ENCODE data around the gene EIF3K.
"Not testable (repeated sequence)": the region's sequence is repeated elsewhere in the genome, so short reads cannot be mapped to it uniquely, and the experiment has no call there.

Gene EIF3K

DNA sequence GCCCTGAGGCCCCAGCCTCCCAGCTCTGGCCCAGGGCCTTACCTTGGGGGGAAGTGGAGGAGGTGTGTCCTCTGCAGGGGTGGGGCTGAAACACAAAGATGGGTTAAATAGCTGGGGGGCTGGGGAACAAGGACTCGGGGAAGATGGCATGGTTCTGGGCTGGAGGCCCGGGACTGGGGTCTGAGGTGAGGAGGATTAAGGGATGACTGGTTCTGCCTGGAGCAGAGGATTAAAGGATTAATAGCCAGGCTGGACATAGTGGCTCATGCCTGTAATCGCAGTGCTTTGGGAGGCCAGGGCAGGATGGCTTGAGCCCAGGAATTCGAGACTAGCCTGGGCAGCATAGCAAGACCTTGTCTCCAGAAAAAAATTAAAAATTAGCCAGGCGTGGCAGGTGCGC, 12.9 kb upstream of the EIF3K start:
- no peak for TF ChIP-seq ZNF274 (IDR thresholded peaks at IDR 0.05; ENCODE audit: low read depth, low read length)
- no peak overlapping the region for H3K4me3 ChIP-seq (ENCODE audit: low read length)

GRCh38 chr19:38614289-38614688, 4.7 kb upstream of the EIF3K start:
- H3K4me3 ChIP-seq (ENCODE audit: low read length) = no peak overlapping the region
- no peak for TF ChIP-seq ZNF274 (IDR thresholded peaks at IDR 0.05; ENCODE audit: low read depth, low read length)

GRCh38 chr19:38615007-38615581, 3.9 kb upstream of the EIF3K start:
- no peak for TF ChIP-seq ZNF274 (IDR thresholded peaks at IDR 0.05; ENCODE audit: low read depth, low read length)
- no peak overlapping the region for H3K4me3 ChIP-seq (ENCODE audit: low read length)

DNA sequence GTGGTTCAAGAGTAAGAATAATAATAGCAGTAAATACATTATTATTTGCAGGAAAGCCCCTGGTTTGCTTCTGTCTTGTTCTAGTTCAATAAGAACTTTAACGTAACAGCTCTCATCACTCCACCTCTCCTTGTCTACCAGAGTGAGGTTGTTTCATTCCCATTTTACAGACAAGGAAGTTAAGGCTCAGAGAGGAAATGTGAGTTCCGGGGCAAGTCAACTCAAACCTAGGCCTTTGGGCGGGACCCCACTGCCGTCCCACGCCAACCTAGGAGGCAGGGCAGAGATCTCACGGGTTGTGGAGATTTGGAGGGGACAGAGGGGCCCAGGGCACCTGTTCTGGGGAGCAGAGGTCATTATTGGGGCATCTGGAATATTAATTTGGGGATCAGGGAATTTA, 2.7 kb upstream of the EIF3K start:
- TF ChIP-seq ZNF274 (IDR thresholded peaks at IDR 0.05; ENCODE audit: low read depth, low read length) = no peak
- H3K4me3 ChIP-seq (ENCODE audit: low read length) = peak overlapping the region; percentile 71; the same call in 1 of the 2 replicates

DNA sequence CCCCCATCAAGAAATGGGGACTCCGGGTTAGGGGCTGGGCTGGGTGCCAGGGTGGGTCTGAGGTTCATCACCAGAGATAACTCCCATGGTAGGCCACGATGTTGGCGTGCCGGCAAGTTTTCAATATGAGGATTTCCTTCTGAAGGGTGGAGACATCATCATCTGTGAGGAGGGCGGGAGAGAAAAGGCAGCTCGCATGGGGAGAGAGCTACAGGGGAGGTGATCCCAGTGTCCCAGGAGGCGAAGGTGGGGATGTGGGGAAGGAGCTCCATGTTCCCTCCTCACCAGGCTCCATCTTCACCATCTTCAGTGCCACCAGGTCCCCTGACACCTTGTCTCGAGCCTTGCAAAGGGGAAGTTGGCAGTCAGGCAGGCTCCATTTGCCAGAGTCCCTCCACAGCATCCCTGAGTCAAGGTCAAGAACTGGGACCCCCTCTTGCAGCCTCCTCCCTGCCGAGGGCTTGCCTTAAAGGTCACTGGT, 1.7 kb upstream of the EIF3K start:
- peak overlapping the region; percentile 71 for H3K4me3 ChIP-seq (ENCODE audit: low read length)
- TF ChIP-seq ZNF274 (IDR thresholded peaks at IDR 0.05; ENCODE audit: low read depth, low read length) = no peak

DNA sequence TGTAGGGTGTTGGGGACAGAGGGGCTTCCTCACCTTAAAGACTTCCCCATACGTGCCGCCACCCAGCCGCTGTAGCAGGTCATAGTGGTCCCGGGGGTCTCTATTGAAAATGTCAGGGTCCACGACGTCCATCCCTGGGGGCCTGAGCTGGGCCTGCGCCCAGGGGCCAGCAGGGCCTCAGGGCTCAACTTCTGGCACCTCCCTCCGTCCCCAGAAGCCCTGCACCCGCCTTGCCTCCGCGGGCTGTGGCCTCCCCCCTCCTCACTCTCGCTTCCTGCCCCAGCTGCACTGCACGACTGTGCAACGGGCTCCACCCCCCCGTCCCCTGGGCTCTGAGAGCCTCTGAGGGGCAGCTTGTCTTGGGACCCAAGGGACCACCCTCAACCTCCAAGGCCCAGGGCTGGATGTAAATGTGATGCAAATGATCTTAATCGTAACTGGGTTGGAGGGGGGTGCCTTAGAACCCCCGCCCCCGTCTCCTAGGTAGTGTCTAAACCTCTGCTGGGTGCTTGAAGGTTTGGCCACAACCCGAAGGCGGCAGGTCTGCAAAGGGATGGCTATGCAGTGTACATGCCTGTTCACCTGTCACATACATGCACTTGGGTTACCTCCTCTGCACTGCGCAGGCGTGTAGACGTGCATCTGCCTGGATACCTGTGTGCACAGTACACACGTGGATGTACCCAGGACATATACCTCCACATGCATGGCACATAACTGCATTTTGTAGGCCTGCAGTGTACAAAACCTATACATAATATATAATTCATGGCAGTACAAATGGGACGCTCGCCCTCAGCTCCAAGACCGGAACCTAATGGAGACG, 1.0 kb upstream of the EIF3K start, which contains the start of gene MAP4K1:
TSS of gene MAP4K1 (minus strand) at position 190 of the 826 bp plus-strand sequence. CDS start at position 132, 58 bp downstream.
- no peak for TF ChIP-seq ZNF274 (IDR thresholded peaks at IDR 0.05; ENCODE audit: low read depth, low read length)

DNA sequence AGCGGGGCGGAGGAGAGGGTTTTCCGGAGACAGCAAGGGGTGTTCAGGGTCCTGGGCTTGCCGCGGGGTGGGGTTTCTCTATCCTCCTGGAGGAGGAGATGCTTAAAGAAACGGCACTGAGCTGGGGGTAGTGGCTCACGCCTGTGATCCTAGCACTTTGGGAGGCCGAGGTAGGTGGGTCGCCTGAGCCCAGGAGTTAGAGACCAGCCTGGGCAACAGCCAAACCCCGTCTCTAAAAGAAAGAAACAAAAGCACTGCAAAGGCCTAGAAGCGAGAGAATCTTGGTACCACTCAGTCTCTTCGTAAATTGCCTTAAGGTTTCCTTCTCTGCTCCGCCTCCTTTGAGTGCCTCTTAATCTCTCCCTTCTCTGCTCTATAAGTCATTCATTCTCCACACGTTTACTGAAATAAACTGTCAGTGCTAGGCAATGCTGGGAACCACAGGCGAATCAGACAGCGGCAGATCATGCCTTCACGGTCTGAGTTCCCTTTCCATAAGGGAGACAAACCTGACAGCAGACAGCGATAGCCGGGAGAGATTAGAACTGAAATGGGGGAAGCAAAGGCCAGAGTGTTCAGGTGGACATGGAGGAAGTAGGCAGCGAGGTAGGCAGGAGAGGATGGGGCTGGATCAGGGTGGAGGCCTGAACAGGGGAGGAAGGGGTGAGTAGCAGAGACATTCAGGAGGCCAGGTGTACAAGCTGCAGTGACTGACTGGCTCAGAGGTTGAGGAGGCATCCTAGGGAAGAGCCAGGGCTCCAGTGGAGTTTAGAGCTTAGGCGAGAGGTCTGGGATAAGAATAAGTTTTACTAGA, 580 bp downstream of the EIF3K start:
- H3K4me3 ChIP-seq (ENCODE audit: low read length) = peak overlapping the region; percentile 93
- TF ChIP-seq ZNF274 (IDR thresholded peaks at IDR 0.05; ENCODE audit: low read depth, low read length) = no peak

More for the DNA sequence above, 1.0 kb upstream of the EIF3K start, which contains the start of gene MAP4K1:
- H3K4me3 ChIP-seq (ENCODE audit: low read length) = peak within 1 kb of the TSS; percentile 71

GRCh38 chr19:38624822-38625221, 5.8 kb downstream of the EIF3K start:
- no peak overlapping the region for H3K4me3 ChIP-seq (ENCODE audit: low read length)
- TF ChIP-seq ZNF274 (IDR thresholded peaks at IDR 0.05; ENCODE audit: low read depth, low read length) = no peak

- no peak for TF ChIP-seq ZNF274 (IDR thresholded peaks at IDR 0.05; ENCODE audit: low read depth, low read length)
These were observed 7.4 kb downstream of the EIF3K start for GRCh38 chr19:38626401-38626800.

DNA sequence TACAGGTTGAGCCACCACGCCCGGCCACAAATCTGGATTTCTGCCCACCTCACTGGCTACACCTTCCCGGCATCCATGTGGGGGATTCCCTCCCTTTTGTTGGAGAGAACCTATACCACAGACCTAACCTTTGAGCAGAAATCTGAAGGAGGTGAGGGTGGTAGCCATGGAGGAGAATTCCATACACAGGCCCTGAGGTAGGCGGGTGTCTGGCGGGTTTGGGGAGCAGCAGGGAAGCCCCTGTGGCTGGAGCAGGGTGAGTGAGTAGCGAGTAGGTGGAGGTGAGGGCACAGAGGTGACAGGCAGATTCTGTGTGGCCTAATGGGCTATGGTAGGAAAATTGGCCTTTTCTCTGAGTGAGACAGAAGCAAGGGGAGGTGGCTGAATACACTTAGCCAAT, 10.6 kb downstream of the EIF3K start:
- H3K4me3 ChIP-seq (ENCODE audit: low read length) = no peak overlapping the region
- no peak for TF ChIP-seq ZNF274 (IDR thresholded peaks at IDR 0.05; ENCODE audit: low read depth, low read length)

More at GRCh38 chr19:38626401-38626800, 7.4 kb downstream of the EIF3K start:
- H3K4me3 ChIP-seq (ENCODE audit: low read length) = no peak overlapping the region

- H3K4me3 ChIP-seq (ENCODE audit: low read length) = not testable (repeated sequence)
These were observed 12.3 kb downstream of the EIF3K start for GRCh38 chr19:38631301-38631700.

GRCh38 chr19:38631811-38632475, 13.0 kb downstream of the EIF3K start:
- H3K4me3 ChIP-seq (ENCODE audit: low read length) = not testable (repeated sequence)

DNA sequence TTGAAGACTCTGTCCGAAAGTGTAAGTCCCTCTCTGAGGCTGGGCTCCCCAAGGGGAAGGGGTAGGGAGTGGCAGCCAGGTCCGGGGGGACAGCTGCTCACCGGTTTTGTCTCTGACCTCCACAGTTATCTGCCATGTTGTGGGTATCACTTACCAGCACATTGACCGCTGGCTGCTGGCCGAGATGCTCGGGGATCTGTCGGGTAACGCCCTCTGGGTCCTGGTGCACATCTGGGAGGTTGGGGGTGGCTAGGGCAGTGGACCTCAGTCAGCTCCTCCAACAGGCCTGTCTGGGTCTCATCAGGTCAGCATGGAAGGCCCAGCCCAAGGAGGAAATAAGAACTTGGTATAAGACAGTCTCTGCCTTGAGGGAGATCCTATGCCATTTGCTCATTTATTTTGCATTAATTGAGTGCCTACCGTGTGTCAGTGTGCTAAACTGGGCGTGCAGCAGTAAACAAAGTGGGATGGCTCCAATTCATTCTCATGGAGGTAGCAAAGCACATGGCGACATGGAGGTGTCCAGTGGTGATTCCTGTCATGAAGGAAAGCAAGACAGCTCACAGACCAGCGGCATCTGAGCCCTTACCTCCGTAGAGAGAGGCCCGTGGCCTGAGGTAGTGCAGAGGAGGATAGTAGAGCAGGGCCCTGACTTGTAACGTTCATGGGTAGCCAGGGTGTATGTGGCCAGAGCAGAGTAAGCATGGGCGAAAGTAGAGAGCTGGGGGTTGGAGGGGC, 13.7 kb downstream of the EIF3K start:
- no peak overlapping the region for H3K4me3 ChIP-seq (ENCODE audit: low read length)
- no peak for TF ChIP-seq ZNF274 (IDR thresholded peaks at IDR 0.05; ENCODE audit: low read depth, low read length)

All from GM08714 (cell line).